ENCODE results near the gene LRRC25.

GRCh38 chr19:18432275-18433014 lies 35.0 kb upstream of the LRRC25 start:
- TF ChIP-seq EZH2 (IDR thresholded peaks at IDR 0.05; ENCODE audit: low read length, unreplicated experiment) (no peak), CTCF (conservative IDR thresholded peaks at IDR 0.05; ENCODE audit: low read depth, low read length) (no peak)
